Effector memory CD8-positive, alpha-beta T cell (primary cell): ENCODE measurements around the gene ANKRD44.
"Not testable (repeated sequence)": the region's sequence is repeated elsewhere in the genome, so short reads cannot be mapped to it uniquely, and the experiment has no call there.

ENCODE experiments used
- ATAC-seq: fragments of 150-1000 bp; cut with Tn5 transposase; replicated peaks from 2 replicates; pipeline ENCODE4 v1.10.0; 2021; ENCODE audit warnings: mild to moderate bottlenecking, moderate library complexity
- DNase-seq, 3 experiments: peaks; one replicate each; pipeline ENCODE4 v3.0.0; 2021
- H3K27ac Mint-ChIP-seq, 2 donors: one replicate each; pipeline ENCODE4 v1.8.0; 2022; ENCODE audit warnings: mild to moderate bottlenecking in 2 of 2, mixed read lengths in 2 of 2, moderate library complexity in 2 of 2
- H3K27me3 Mint-ChIP-seq, 2 donors: one replicate each; pipeline ENCODE4 v1.8.0; 2022; ENCODE audit warnings: mixed read lengths in 2 of 2
- H3K36me3 Mint-ChIP-seq: one replicate; pipeline ENCODE4 v1.8.0; 2022; ENCODE audit warnings: mild to moderate bottlenecking, moderate library complexity, mixed read lengths; ENCODE audit not compliant: insufficient read depth
- H3K4me1 Mint-ChIP-seq, 2 donors: one replicate each; pipeline ENCODE4 v1.8.0; 2022; ENCODE audit warnings: low read depth in 2 of 2, mixed read lengths in 2 of 2
- H3K4me3 Mint-ChIP-seq, 2 donors: one replicate each; pipeline ENCODE4 v1.8.0; 2022; ENCODE audit warnings: mild to moderate bottlenecking in 2 of 2, mixed read lengths in 2 of 2, moderate library complexity in 2 of 2
- H3K9me3 Mint-ChIP-seq, 2 donors: one replicate each; pipeline ENCODE4 v1.8.0; 2022; ENCODE audit warnings: mixed read lengths in 2 of 2
- total RNA-seq, 9 experiments: gene quantifications; one replicate each; lab custom pipeline; 2026; lab: John Stamatoyannopoulos, UW

Gene ANKRD44
- 144 to 526 (median 325) reads per million in 9 experiments for total RNA-seq

DNA sequence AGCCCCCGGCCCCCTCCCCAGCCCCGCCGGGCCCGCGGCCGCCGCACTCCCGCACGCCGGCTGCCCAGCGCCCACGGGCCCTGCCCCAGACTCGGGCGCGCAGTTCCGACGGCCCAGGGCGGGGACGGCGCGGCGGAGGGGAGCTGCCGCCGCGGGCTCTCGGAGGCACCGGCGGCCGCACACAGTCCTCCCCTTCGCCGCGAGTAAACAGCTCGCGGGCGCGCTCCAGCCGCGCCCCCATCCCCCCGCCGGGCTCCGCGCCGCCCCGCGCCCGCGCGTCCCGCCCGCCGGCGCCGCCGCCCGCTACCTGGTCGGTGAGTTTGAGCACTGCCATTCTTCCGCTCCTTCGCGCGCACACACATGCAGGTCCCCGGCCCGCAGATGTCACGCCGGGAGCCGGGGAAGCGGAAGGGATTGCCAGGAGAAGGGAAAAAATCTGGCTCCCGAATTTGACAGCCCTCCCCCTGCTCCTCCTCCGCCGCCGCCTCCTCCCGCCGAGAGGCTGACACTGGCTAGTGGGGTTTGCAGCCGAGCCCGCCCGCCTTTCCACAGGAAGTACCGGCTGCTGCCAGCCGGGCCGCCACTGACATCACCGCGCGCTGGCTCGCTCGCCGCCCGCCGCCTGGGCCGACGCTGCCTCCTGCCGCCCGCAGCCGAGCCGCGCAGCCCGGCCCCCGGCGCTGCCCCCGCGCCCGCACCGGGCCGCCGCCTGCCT, at the start of gene ANKRD44:
Gene ANKRD44 (minus strand): TSS at position 510 of the 715 bp plus-strand sequence. CDS start 176 bp downstream, at position 334.
- H3K9me3 Mint-ChIP-seq, result no peaks in the 10 kb centered on the region
- H3K27me3 Mint-ChIP-seq, result no peaks in the 10 kb centered on the region
- DNase-seq (peak; percentile 84 to 89 (median 85)), ATAC-seq (peak; percentile 80)
- H3K36me3 Mint-ChIP-seq, result peaks cover 26% of the 10 kb centered on the region
- H3K4me3 Mint-ChIP-seq, result peak within 1 kb of the TSS; percentile 92 to 93
- peak within 1 kb of the TSS; percentile 90 to 96 for H3K27ac Mint-ChIP-seq
- peaks cover 40 to 64% of the 10 kb centered on the region in 2 donors for H3K4me1 Mint-ChIP-seq

DNA sequence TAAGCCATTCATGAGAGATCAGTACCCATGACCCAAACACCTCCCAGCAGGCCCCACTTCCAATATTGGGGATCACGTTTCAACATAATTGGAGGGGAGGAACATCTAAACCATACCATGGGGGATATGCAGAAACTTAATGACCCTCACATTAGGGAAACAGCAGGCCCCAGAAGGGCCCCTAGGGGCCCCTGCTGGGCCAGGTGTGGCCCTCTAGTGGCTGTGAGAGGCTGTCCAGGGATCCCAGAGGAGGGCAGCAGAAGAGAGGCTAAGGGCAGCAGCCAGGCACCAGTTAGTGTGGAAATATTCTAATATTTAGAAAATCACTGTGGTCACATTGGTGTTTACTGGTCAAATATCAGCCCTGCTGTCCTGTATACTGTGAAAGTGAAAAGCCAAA, 49.3 kb upstream of the ANKRD44 start:
- DNase-seq (no peak), ATAC-seq (peak; percentile 50)
- Mint-ChIP-seq H3K4me1 (peaks cover 0 to 6% of the 10 kb centered on the region in 2 donors), H3K36me3 (no peaks in the 10 kb centered on the region), H3K9me3 (no peaks in the 10 kb centered on the region), H3K27me3 (no peaks in the 10 kb centered on the region), H3K27ac (no peak overlapping the region), H3K4me3 (no peak overlapping the region)

DNA sequence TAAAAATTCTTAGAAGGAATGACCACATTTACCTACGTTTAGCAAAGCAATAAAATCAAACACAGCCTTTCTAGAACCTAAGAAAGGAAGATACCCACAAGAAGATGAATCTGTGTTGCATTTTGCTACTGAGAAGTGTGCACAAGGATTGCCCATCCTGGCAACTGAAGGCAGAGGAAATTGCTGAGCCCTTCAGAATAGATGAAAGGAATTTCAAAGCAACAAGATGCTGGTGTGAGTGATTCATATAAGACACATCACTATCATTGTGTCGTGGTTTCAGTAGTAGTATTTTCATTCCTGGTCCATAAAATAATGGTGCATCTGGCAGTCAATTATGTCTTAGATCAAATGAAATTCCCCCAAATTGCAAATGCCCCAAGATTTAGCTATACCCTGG, 48.4 kb upstream of the ANKRD44 start:
- peak overlapping the region in 1 of 2 donors; percentile 46 for H3K27ac Mint-ChIP-seq
- DNase-seq, result no peak
- peaks cover 0 to 6% of the 10 kb centered on the region in 2 donors for H3K4me1 Mint-ChIP-seq
- no peaks in the 10 kb centered on the region for H3K9me3 Mint-ChIP-seq
- H3K27me3 Mint-ChIP-seq, result no peaks in the 10 kb centered on the region
- H3K36me3 Mint-ChIP-seq, result no peaks in the 10 kb centered on the region
- no peak for ATAC-seq
- H3K4me3 Mint-ChIP-seq, result no peak overlapping the region

DNA sequence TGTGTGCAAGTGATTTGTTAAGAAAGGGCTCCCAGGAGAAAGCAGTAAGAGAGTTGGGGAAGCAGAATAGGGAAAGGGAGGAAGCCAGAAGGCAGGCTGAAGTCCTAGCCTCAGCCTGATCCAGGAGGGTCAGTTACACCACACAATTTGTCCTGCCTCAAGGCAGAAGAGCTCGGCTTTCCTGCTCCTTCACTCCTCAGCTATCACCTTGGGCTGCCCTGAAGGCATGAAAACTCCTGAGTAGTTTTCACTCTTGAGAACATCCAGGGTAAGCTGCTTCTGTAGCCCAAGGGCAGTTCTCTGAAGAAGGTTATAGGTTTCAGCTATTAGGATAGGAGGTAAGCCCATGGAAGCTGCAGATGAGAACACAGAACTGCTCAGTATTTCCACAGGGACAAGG, 47.4 kb upstream of the ANKRD44 start:
- no peak for ATAC-seq
- Mint-ChIP-seq H3K36me3 (no peaks in the 10 kb centered on the region), H3K27ac (no peak overlapping the region), H3K4me3 (no peak overlapping the region), H3K9me3 (no peaks in the 10 kb centered on the region), H3K4me1 (peaks cover 0 to 6% of the 10 kb centered on the region in 2 donors), H3K27me3 (no peaks in the 10 kb centered on the region)
- no peak for DNase-seq

DNA sequence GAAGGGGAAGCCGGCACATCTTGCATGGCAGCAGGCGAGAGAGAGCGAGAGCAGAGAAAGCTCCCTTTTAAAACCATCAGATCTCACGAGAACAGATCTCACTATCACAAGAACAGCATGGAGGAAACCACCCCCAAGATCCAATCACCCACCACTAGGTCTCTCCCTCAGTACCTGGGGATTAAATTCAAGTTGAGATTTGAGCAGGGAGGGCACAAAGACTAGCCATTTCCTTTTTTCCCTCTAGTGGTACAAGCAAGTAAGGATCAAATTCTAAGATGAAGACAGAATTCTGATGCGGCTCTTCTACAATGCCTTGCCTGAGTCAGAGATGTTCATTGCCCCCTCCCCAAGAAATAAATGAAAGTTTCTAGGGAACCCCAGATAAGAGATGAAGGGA, 45.6 kb upstream of the ANKRD44 start:
- Mint-ChIP-seq H3K4me1 (peaks cover 0 to 6% of the 10 kb centered on the region in 2 donors), H3K27me3 (no peaks in the 10 kb centered on the region), H3K27ac (peak overlapping the region in 1 of 2 donors; percentile 56), H3K4me3 (no peak overlapping the region), H3K9me3 (no peaks in the 10 kb centered on the region), H3K36me3 (no peaks in the 10 kb centered on the region)
- DNase-seq, result peak in 1 of 3 experiments; percentile 3
- peak; percentile 27 for ATAC-seq

DNA sequence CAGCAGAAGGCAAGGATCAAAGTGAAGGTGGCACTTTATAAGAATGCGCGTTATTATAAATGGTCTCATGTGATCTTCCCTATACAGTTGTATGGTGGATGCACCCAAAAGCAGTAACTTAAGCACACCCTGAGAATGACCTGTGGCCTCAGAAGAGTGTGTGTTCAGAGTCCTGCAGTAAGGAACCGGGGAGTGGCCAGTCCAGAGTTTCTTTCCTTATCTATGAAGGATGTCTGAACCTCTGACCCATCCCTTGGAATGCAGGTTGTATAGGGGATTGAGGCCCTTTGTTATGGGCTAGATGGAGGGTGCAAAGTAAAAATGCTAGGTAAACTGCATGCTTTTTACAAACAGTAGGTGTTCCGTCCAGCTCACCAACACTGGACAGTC, 43.6 kb upstream of the ANKRD44 start:
- peaks cover 0 to 6% of the 10 kb centered on the region in 2 donors for H3K4me1 Mint-ChIP-seq
- no peak overlapping the region for H3K27ac Mint-ChIP-seq
- ATAC-seq, result no peak
- no peaks in the 10 kb centered on the region for H3K27me3 Mint-ChIP-seq
- no peak overlapping the region for H3K4me3 Mint-ChIP-seq
- H3K9me3 Mint-ChIP-seq, result no peaks in the 10 kb centered on the region
- H3K36me3 Mint-ChIP-seq, result no peaks in the 10 kb centered on the region
- DNase-seq, result no peak

DNA sequence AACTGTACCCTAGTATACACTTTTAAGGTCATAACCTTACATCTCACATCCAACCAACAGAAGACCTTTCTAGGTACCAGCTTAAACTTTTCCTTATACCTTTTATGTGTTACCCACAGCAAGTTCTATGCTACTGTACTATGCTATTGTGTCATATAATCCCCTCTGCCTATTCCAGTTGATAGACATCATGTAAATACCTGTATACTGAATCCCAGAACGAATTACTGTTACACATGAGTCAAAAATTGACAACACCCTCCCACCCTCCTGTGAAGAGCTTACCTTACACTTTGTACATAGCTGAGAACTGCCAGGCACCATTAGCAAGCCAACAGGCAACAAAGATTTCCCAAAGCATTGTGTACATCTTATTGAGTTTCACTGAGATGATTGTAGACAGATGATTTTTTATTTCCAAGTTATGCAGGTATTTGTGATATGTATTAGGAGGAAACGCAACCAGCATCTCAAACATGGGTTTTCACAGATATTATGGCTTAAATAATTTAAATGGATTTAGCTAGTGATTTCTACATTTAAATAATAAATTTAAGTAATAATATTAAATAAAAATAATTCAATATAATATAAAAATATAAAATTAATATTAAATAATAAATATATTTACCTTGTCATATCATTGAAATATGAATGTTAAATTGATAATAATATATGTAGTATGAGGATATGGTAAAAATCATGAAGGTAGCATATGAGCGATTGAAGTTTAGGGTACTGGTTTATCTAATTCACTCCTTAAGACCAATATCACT, 43.0 kb upstream of the ANKRD44 start:
- H3K9me3 Mint-ChIP-seq, result no peaks in the 10 kb centered on the region
- no peak for DNase-seq
- no peak overlapping the region for H3K27ac Mint-ChIP-seq
- peaks cover 0 to 6% of the 10 kb centered on the region in 2 donors for H3K4me1 Mint-ChIP-seq
- H3K4me3 Mint-ChIP-seq, result no peak overlapping the region
- no peaks in the 10 kb centered on the region for H3K27me3 Mint-ChIP-seq
- ATAC-seq, result no peak
- no peaks in the 10 kb centered on the region for H3K36me3 Mint-ChIP-seq

DNA sequence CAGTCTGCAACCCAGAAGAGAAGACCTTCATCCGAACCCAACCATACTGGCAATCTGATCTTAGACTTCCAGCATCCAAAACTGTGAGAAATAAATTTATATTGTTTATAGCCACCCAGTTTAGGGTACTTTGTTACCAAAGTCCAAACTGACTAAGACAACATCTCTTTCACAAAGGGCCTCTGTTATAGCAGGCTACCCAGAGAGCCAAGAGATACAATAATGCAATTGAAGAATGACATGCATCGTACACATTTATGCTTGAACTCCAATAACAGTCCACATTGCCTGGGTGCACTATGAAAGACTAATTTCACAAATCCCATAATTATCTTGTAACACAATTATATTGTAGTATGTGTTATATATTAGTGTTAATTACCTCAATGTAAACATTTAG, 39.1 kb upstream of the ANKRD44 start:
- Mint-ChIP-seq H3K27me3 (no peaks in the 10 kb centered on the region), H3K27ac (no peak overlapping the region), H3K9me3 (no peaks in the 10 kb centered on the region), H3K4me3 (no peak overlapping the region), H3K36me3 (no peaks in the 10 kb centered on the region), H3K4me1 (no peaks in the 10 kb centered on the region)
- DNase-seq (no peak), ATAC-seq (no peak)

DNA sequence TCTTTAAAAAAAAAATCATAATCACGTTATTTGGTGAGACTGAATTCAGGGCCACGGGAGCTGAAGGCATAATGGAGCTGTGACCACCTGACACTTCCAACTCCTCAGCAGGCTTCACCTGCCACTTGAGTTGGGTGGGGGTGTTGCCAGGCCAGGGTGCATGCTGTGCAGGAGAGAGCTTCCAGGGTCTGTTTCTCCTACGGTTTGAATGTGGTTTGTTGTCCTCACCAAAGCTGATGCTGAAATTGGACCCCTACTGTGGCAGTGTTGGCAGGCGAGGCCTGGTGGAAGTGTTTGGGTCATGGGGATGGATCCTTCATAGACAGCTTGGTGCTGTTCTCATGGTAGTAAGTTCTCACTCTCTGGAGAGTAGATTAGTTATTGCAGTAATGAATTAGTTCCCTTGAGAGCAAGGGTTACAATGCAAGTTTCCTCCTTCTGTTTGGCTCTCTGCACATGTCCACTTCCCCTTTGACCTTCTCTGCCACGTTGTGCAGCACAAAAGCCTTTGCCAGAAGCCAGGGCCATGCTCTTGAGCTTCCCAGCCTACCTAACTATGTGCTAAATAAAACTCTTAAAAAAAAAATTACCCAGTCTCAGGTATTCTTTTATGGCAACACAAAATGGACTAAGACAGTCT, 38.3 kb upstream of the ANKRD44 start:
- DNase-seq (no peak), ATAC-seq (no peak)
- Mint-ChIP-seq H3K4me3 (no peak overlapping the region), H3K27ac (no peak overlapping the region), H3K27me3 (no peaks in the 10 kb centered on the region), H3K36me3 (no peaks in the 10 kb centered on the region), H3K9me3 (no peaks in the 10 kb centered on the region), H3K4me1 (no peaks in the 10 kb centered on the region)

DNA sequence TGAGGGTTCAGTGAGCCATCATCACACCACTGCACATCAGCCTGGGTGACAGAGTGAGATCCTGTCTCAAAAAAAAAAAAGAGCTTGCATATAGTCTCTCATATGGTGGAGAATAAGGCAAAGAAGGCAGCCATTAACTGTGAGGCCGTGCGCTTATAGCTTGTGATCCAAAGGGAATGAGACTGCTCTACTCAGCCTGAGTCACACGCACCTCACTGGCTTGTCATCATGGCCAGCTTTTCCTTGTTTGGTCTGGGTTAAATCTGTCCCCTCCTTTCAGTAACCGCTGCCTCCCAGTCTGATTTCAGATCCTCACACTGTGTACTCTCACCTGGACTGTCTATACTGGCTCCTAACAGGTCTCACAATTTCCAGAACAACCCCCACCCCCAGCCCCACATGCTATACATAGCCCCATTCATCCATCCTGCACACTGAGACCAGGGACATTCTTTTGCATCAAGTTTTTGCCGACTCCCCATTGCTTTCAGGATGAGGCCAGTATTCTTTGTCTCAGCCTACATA, 35.3 kb upstream of the ANKRD44 start:
- H3K36me3 Mint-ChIP-seq, result no peaks in the 10 kb centered on the region
- no peak overlapping the region for H3K4me3 Mint-ChIP-seq
- H3K9me3 Mint-ChIP-seq, result no peaks in the 10 kb centered on the region
- DNase-seq (no peak), ATAC-seq (no peak)
- H3K4me1 Mint-ChIP-seq, result no peaks in the 10 kb centered on the region
- peak overlapping the region in 1 of 2 donors; percentile 27 for H3K27ac Mint-ChIP-seq
- no peaks in the 10 kb centered on the region for H3K27me3 Mint-ChIP-seq

DNA sequence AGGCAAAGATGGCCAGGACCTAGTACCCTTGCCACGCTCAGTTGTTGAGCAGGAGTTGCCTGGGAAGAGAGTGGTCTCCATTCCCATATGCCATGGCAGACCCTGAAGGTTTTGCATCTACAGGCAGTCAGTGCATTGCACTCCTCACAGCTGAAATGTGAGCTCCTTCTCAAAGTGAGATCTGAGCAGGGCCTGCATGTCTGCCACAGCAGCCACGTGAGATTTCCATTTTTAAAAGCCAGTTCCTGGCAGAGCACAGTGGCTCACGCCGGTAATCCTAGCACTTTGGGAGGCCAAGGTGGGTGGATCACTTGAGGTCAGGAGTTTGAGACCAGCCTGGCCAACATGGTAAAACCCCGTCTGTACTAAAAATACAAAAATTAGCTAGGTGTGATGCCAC, 33.4 kb upstream of the ANKRD44 start:
- not testable (repeated sequence) for H3K36me3 Mint-ChIP-seq, H3K27ac Mint-ChIP-seq, H3K27me3 Mint-ChIP-seq, H3K4me1 Mint-ChIP-seq, DNase-seq, ATAC-seq, H3K4me3 Mint-ChIP-seq, H3K9me3 Mint-ChIP-seq

DNA sequence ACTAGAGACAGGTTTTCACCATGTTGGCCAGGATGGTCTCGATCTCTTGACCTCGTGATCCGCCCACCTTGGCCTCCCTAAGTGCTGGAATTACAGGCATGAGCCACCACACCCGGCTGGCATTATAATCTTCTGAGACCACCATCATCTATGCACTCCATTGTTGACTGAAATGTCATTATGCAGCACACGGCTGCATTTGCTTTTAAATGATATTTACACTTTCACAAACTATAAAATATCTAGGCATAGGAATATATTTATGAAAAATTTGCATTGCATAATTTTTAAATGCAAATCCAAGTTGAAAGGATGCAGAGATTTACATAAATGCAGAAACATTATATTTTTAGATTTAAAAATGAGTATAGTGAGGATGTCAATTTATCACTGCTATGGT, 30.0 kb upstream of the ANKRD44 start:
- H3K27ac Mint-ChIP-seq, result no peak overlapping the region
- DNase-seq (no peak), ATAC-seq (no peak)
- H3K36me3 Mint-ChIP-seq, result no peaks in the 10 kb centered on the region
- no peak overlapping the region for H3K4me3 Mint-ChIP-seq
- no peaks in the 10 kb centered on the region for H3K9me3 Mint-ChIP-seq
- H3K27me3 Mint-ChIP-seq, result no peaks in the 10 kb centered on the region
- no peaks in the 10 kb centered on the region for H3K4me1 Mint-ChIP-seq

DNA sequence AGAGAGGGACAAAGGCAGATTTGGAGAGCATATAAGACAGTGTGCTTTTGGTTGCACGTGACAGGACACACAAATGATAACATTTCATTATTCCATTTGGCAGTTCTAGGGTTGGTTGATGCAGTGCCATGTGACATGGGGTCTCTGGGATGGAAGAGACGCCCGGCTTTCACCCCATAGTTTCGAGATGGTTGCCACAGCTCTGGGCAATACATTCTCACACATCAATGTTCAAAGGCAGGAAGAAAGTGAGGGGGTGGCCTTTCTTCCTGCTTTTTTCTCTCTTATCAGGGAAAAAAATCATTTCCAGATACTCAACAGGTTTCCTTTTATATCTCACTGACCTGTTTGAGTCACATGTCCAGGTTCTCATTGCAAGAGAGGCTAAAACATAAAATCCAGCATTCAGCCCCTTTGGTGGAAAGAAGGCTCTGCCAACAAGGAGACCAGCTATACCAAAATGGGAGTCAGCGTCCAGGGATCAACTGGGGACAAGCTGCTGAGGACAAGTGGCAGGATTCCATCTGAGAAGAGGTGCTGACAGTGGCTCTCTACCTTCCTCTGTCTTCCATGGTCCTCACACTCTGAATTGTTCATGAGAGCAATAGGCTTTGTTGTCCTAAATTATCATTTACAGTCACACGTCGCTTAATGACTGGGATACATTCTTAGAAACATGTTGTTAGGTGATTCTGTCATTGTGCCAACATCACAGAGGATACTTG, 29.1 kb upstream of the ANKRD44 start:
- DNase-seq (no peak), ATAC-seq (no peak)
- H3K27ac Mint-ChIP-seq, result peak overlapping the region in 1 of 2 donors; percentile 5
- no peaks in the 10 kb centered on the region for H3K36me3 Mint-ChIP-seq
- no peak overlapping the region for H3K4me3 Mint-ChIP-seq
- H3K4me1 Mint-ChIP-seq, result no peaks in the 10 kb centered on the region
- H3K9me3 Mint-ChIP-seq, result no peaks in the 10 kb centered on the region
- H3K27me3 Mint-ChIP-seq, result no peaks in the 10 kb centered on the region
